Upper lobe of left lung (tissue), 4 donors: ENCODE results near the gene MYRF.

Source experiments
- POLR2A ChIP-seq, 4 donors: fragments of 450-650 bp; IDR thresholded peaks; one replicate each; pipeline ENCODE4 v1.5.1; 2016 to 2017; ENCODE audit warnings: antibody characterized with exemption in 4 of 4, mild to moderate bottlenecking in 2 of 4
- TF ChIP-seq, protein P1 (sequence below), 6 experiments: fragments of 450-650 bp in 4 of 6; fragments of 200-600 bp in 2 of 6; sonication (generic) in 2 of 6; IDR thresholded peaks; one replicate each; pipeline ENCODE4 v1.5.1; 2016 to 2019; ENCODE audit warnings: antibody characterized with exemption in 6 of 6

DNA sequence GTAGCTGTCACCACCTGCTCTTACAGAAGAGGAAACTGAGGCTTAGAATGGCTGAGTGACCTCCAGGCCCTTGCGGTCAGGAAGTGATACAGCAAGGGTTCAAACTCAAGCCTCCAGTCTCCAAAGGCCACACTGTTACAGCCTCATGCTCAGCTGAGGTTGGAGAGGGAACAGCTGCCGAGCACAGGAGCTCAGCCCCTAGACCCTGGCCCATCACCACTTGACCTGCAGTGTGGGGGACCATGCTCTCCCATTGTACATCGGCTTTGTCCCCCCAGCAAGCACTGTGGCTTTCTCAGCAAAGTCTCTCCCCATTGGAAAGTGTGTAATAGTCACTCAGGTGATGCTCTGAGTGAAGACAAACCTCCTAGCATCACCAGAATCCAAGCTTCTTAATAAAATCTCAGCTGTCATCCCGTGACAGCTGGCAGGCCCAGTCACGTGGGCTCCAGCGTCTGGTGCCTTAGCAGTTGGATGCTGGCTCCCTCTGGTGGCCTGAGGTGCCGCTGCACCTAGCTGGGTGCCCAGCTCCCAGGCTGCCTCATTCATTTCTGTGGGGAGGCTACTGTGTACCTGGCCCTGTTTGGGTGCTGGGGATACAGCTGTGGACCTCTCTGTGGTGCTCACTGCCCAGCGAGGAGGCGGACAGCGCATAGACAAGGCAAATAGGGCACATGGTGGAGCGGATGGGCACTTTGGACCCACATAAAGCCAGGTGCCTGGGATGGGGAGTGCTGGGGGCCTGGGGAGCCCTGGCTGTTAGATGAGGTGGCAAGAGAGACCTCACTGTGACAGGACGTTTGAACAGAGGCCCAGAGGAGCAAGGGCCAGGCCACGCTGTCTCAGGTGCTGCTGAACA, 19.1 kb upstream of the MYRF start:
- TF ChIP-seq, protein P1, sequence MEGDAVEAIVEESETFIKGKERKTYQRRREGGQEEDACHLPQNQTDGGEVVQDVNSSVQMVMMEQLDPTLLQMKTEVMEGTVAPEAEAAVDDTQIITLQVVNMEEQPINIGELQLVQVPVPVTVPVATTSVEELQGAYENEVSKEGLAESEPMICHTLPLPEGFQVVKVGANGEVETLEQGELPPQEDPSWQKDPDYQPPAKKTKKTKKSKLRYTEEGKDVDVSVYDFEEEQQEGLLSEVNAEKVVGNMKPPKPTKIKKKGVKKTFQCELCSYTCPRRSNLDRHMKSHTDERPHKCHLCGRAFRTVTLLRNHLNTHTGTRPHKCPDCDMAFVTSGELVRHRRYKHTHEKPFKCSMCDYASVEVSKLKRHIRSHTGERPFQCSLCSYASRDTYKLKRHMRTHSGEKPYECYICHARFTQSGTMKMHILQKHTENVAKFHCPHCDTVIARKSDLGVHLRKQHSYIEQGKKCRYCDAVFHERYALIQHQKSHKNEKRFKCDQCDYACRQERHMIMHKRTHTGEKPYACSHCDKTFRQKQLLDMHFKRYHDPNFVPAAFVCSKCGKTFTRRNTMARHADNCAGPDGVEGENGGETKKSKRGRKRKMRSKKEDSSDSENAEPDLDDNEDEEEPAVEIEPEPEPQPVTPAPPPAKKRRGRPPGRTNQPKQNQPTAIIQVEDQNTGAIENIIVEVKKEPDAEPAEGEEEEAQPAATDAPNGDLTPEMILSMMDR (IDR thresholded peaks at IDR 0.05), result peak; percentile 97 to 98 (median 98)
- no peak for TF ChIP-seq POLR2A (IDR thresholded peaks at IDR 0.05)
